Measurements from ENCODE around the gene PNPLA8.
A peak's percentile ranks its signal among the peaks of the same experiment; 100 is the strongest.
"Not testable (repeated sequence)": the region's sequence is repeated elsewhere in the genome, so short reads cannot be mapped to it uniquely, and the experiment has no call there.

PNPLA8 gene

DNA sequence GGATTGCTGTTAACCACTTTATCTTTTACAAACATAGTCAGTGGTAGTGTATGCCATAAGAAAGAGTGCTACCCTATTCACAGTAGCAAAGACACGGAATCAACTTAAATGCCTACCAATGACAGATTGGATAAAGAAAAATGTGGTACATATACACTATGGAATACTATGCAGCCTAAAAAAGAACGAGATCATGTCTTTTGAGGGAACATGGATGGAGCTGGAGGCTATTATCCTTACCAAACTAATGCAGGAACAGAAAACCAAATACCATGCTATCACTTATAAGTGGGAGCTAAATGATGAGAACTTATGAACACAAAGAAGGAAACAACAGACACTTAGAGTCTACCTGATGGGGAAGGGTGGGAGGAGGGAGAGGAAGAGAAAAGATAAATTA lies 59.6 kb downstream of the PNPLA8 start:
- not testable (repeated sequence) for H3K9me3 ChIP-seq (ENCODE audit: insufficient read depth, low read depth, low read length); H3K27me3 ChIP-seq (ENCODE audit: insufficient read depth, low read length); H3K27ac ChIP-seq (ENCODE audit: low read length); H3K36me3 ChIP-seq (ENCODE audit: insufficient read depth, low read depth, low read length); H3K4me3 ChIP-seq (ENCODE audit: low read length); H3K4me1 ChIP-seq (ENCODE audit: insufficient read depth, low read length); H3K9ac ChIP-seq (ENCODE audit: low read depth, low read length)

DNA sequence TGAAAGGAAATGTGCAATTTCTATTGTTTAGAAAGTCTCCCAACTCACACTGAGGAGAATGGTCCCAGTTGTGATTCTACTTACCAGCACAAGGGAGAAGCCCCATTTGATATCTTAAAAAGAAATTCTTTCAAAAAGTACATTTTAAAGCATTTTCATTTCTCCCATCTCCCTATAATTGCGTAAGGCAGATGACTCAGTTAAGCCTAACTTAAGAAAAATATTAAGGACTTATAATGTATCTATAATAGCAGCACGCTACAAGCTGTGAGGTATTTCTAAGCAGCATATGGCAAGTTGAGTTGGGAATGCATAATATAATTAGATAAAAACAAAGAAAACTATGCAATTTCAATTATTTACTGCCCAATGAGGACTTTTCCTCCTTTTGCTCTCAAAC lies 61.2 kb downstream of the PNPLA8 start:
- Histone ChIP-seq H3K36me3 (ENCODE audit: insufficient read depth, low read depth, low read length) (no peaks in the 10 kb centered on the region), H3K9me3 (ENCODE audit: insufficient read depth, low read depth, low read length) (no peaks in the 10 kb centered on the region), H3K27me3 (ENCODE audit: insufficient read depth, low read length) (no peaks in the 10 kb centered on the region), H3K4me3 (ENCODE audit: low read length) (no peak overlapping the region), H3K27ac (ENCODE audit: low read length) (no peak overlapping the region), H3K4me1 (ENCODE audit: insufficient read depth, low read length) (no peaks in the 10 kb centered on the region), H3K9ac (ENCODE audit: low read depth, low read length) (no peak overlapping the region)

DNA sequence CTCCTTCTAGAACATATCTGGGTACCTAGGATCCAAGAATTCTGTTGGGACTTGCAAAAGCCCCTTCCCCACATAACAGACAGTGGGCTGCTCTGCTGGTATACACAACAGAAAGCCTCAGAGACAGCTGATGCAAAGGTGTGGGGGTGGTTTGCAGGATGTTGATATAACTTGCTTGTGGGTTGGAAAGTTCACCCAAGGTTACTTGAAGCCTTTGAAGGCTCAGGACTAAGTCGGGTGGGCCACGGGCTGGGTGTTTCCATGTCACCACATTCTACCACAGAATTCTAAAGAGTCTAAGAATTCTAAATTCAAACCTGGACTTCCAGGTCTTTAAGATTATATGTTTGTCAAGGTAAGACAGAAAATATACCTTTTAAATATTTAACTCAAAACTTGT lies 62.3 kb downstream of the PNPLA8 start:
- Histone ChIP-seq H3K9me3 (ENCODE audit: insufficient read depth, low read depth, low read length) (no peaks in the 10 kb centered on the region), H3K9ac (ENCODE audit: low read depth, low read length) (no peak overlapping the region), H3K27me3 (ENCODE audit: insufficient read depth, low read length) (peaks cover 3% of the 10 kb centered on the region), H3K36me3 (ENCODE audit: insufficient read depth, low read depth, low read length) (no peaks in the 10 kb centered on the region), H3K4me1 (ENCODE audit: insufficient read depth, low read length) (no peaks in the 10 kb centered on the region), H3K27ac (ENCODE audit: low read length) (no peak overlapping the region), H3K4me3 (ENCODE audit: low read length) (no peak overlapping the region)

DNA sequence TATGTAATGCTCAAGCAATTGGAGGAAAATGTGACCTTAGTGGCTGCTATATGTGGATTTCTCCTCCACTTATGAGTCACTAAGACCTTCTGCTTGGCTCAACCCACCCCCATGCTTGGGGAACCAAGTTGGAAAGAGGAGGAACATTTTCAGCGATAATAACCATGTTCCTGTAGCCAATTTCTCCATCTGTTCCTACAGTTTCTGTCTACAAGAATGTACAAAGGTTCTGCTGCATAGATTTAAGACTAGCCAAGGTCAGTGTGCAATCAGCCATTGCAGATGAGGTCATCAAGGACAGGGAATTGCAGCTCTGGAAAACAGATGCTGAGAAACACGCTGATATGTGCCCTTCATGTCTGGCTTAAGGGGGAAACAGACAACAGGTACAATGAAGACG lies 64.1 kb downstream of the PNPLA8 start:
- H3K9me3 ChIP-seq (ENCODE audit: insufficient read depth, low read depth, low read length): no peaks in the 10 kb centered on the region
- no peaks in the 10 kb centered on the region for H3K36me3 ChIP-seq (ENCODE audit: insufficient read depth, low read depth, low read length)
- no peaks in the 10 kb centered on the region for H3K4me1 ChIP-seq (ENCODE audit: insufficient read depth, low read length)
- H3K4me3 ChIP-seq (ENCODE audit: low read length): no peak overlapping the region
- peaks cover 21% of the 10 kb centered on the region for H3K27me3 ChIP-seq (ENCODE audit: insufficient read depth, low read length)
- H3K27ac ChIP-seq (ENCODE audit: low read length): no peak overlapping the region
- no peak overlapping the region for H3K9ac ChIP-seq (ENCODE audit: low read depth, low read length)

DNA sequence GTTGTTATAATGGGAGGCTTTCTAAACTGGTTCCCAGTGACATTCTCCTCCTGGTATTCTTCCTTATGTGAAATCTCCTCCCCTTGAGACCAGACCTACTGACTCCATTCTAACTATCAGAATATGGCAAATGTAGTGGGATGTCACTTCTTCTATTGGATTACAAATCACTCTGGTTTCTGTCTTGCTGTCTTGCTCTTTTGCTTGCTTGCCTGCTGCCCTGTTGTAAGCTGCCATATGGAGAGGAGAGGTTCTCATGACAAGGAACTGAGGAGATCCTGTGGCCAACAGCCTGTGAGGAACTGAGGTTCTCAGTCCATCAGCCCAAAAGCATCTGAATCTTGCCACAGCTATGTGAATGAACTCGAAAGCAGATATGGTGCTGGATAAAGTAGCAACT lies 65.0 kb downstream of the PNPLA8 start:
- no peaks in the 10 kb centered on the region for H3K4me1 ChIP-seq (ENCODE audit: insufficient read depth, low read length)
- no peaks in the 10 kb centered on the region for H3K36me3 ChIP-seq (ENCODE audit: insufficient read depth, low read depth, low read length)
- no peaks in the 10 kb centered on the region for H3K9me3 ChIP-seq (ENCODE audit: insufficient read depth, low read depth, low read length)
- no peak overlapping the region for H3K4me3 ChIP-seq (ENCODE audit: low read length)
- H3K9ac ChIP-seq (ENCODE audit: low read depth, low read length): no peak overlapping the region
- H3K27me3 ChIP-seq (ENCODE audit: insufficient read depth, low read length): peaks cover 25% of the 10 kb centered on the region
- no peak overlapping the region for H3K27ac ChIP-seq (ENCODE audit: low read length)

DNA sequence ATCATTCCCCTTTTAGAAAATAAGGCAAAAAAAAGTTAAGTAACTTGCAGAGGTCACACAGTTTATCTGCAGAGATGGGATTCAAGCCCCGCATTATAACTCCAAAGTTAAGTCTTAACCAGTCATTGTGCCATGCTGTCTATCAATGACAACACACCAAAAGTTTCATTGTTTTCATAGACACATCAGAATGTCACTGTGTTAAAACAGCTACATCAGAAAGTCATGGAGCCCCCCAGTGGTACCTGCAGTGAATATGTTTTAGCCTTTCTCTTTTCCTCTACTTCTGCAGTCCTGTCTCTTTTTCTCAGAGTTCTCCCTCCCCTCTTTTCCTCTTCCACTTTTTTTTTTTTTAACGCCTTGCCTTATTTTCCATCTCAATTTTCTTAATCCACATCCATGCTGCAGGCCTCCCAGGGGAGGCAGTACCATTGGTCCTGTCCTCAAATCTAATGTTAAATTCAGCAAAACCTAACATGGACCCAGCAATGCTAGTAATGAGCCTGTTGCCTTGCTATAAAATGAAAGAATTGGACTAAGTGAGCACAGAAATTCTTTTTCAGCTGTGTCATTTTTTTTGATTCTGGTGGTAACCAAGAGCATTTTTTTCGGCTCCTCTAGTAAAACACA lies 65.9 kb downstream of the PNPLA8 start:
- Histone ChIP-seq H3K9me3 (ENCODE audit: insufficient read depth, low read depth, low read length) (no peaks in the 10 kb centered on the region), H3K4me3 (ENCODE audit: low read length) (no peak overlapping the region), H3K27ac (ENCODE audit: low read length) (no peak overlapping the region), H3K27me3 (ENCODE audit: insufficient read depth, low read length) (peaks cover 34% of the 10 kb centered on the region), H3K36me3 (ENCODE audit: insufficient read depth, low read depth, low read length) (no peaks in the 10 kb centered on the region), H3K9ac (ENCODE audit: low read depth, low read length) (no peak overlapping the region), H3K4me1 (ENCODE audit: insufficient read depth, low read length) (no peaks in the 10 kb centered on the region)

DNA sequence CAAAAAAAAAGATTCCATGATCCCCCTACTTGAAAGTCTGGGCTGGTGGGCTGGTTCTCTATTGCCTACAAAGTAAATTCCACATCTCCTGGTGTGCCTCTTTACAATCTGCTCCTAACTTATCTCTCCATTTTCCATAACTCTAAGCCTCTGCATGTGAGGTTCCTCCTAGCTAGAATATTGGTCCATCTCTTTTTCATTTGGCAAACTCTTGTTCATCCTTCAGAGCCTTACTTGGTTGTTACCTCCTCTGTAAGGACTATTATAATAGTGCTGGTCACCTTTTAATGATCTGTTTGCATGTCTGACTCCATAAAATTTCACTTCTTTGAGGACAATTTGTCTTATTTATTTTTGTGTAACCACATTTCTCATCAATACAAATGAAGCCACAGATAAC lies 68.1 kb downstream of the PNPLA8 start:
- H3K9ac ChIP-seq (ENCODE audit: low read depth, low read length): no peak overlapping the region
- H3K4me1 ChIP-seq (ENCODE audit: insufficient read depth, low read length): peaks cover 7% of the 10 kb centered on the region
- H3K4me3 ChIP-seq (ENCODE audit: low read length): no peak overlapping the region
- peaks cover 56% of the 10 kb centered on the region for H3K27me3 ChIP-seq (ENCODE audit: insufficient read depth, low read length)
- H3K9me3 ChIP-seq (ENCODE audit: insufficient read depth, low read depth, low read length): no peaks in the 10 kb centered on the region
- no peak overlapping the region for H3K27ac ChIP-seq (ENCODE audit: low read length)
- no peaks in the 10 kb centered on the region for H3K36me3 ChIP-seq (ENCODE audit: insufficient read depth, low read depth, low read length)

DNA sequence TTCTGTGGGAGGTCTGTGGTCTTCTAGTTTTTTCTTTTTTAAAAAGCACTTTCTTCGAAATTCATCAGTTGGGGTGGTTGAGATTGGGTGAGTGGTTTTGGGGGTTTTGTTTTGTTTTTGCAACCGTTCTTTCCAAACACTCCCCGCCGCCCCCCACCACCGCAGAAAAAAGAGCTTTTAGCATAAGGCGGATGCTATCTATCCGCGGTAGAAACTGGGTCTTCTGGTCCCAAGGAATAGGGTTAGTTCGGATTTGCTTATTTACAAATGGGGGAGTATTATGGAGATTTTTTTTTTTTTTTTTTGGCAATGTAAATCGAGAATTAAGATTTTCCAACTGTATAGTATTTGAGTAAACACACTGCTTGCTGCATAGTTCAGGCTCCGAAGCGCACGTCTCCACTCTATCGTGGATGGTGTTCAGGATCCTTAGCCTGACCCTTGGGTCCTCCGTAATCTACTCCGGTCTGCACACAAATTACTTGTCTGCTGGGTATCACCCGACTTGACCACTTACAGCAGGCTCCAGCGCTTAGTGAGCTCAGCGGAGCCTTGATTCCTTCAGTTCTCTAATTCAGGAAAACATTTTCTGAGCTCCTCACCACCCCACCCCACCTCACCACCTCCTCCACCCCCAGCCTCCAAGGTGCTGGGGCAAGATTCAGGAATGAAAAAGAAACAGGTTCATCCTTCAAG lies 68.9 kb downstream of the PNPLA8 start:
- Histone ChIP-seq H3K4me1 (ENCODE audit: insufficient read depth, low read length) (peaks cover 7% of the 10 kb centered on the region), H3K27ac (ENCODE audit: low read length) (no peak overlapping the region), H3K27me3 (ENCODE audit: insufficient read depth, low read length) (peaks cover 56% of the 10 kb centered on the region), H3K4me3 (ENCODE audit: low read length) (peak overlapping the region; percentile 81), H3K9me3 (ENCODE audit: insufficient read depth, low read depth, low read length) (no peaks in the 10 kb centered on the region), H3K9ac (ENCODE audit: low read depth, low read length) (peak overlapping the region; percentile 69; the same call in 1 of the 2 replicates), H3K36me3 (ENCODE audit: insufficient read depth, low read depth, low read length) (no peaks in the 10 kb centered on the region)

DNA sequence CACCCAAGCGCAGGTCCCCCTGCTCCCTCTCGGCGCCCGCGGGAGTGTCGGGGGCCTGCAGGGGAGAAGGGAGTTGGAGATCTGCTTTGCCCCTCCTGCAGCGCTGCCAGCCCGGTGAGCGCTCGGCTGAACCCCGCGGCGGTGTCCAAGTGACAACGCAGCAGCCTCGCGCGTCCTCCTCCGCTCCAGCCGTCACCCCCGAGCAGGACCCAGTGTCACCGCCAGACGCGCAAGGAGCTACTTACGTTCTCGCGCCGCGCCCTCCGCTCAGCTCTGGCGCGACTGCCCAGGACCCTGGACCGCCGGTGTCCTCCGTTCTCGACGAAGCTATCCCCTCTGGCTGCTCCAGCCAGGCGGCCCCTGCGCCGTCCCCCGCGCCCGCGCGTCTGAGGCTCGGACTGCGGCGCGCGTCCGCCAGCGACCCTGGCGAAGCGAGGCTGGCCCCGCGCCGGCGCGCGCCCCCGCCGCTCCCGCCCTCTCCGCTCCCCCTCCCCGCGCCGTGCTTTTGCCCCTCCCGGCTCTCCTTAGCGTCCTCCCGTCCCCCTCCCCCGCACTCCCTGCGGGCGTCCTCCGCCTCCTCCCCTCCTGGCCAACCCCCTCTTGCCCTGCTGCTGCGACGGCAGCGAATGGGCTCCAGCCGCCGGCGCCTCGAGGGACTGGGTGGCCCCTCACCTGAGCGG lies 69.8 kb downstream of the PNPLA8 start, which contains the start of gene NRCAM:
Gene NRCAM (minus strand): TSS at position 439 of the 680 bp plus-strand sequence. CDS start 216,372 bp downstream, outside the sequence.
- H3K9ac ChIP-seq (ENCODE audit: low read depth, low read length): peak within 1 kb of the TSS; percentile 69; the same call in 1 of the 2 replicates
- no peaks in the 10 kb centered on the region for H3K9me3 ChIP-seq (ENCODE audit: insufficient read depth, low read depth, low read length)
- peak within 1 kb of the TSS; percentile 81 for H3K4me3 ChIP-seq (ENCODE audit: low read length)
- peaks cover 7% of the 10 kb centered on the region for H3K4me1 ChIP-seq (ENCODE audit: insufficient read depth, low read length)
- H3K27ac ChIP-seq (ENCODE audit: low read length): no peak within 1 kb of the TSS
- peaks cover 56% of the 10 kb centered on the region for H3K27me3 ChIP-seq (ENCODE audit: insufficient read depth, low read length)
- H3K36me3 ChIP-seq (ENCODE audit: insufficient read depth, low read depth, low read length): no peaks in the 10 kb centered on the region

DNA sequence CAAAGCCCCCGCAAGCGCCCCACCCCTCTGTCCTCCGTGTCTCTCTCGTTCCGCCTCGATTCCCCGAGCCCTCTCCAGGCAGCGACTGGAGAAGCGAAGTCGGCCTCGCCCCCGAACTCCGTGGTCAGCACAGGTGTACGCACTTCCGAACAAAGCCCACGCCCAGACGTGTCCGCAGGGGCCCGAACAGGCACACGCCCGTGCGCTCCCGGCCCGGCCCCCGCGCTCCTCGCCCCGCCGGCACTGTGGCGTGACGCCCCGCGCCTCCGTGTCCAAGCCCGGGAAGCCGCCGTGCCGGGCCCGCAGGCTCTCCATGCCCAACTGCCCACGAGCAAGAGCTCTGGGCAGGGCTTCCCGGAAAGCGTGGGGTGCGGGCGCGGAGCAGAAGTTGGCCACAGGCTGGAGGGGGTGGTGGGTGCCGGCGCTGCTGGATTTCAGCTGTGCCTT lies 70.4 kb downstream of the PNPLA8 start:
- Histone ChIP-seq H3K27me3 (ENCODE audit: insufficient read depth, low read length) (peaks cover 56% of the 10 kb centered on the region), H3K36me3 (ENCODE audit: insufficient read depth, low read depth, low read length) (no peaks in the 10 kb centered on the region), H3K9ac (ENCODE audit: low read depth, low read length) (peak overlapping the region; percentile 26; the same call in 1 of the 2 replicates), H3K27ac (ENCODE audit: low read length) (no peak overlapping the region), H3K9me3 (ENCODE audit: insufficient read depth, low read depth, low read length) (no peaks in the 10 kb centered on the region), H3K4me3 (ENCODE audit: low read length) (peak overlapping the region; percentile 81), H3K4me1 (ENCODE audit: insufficient read depth, low read length) (peaks cover 7% of the 10 kb centered on the region)

DNA sequence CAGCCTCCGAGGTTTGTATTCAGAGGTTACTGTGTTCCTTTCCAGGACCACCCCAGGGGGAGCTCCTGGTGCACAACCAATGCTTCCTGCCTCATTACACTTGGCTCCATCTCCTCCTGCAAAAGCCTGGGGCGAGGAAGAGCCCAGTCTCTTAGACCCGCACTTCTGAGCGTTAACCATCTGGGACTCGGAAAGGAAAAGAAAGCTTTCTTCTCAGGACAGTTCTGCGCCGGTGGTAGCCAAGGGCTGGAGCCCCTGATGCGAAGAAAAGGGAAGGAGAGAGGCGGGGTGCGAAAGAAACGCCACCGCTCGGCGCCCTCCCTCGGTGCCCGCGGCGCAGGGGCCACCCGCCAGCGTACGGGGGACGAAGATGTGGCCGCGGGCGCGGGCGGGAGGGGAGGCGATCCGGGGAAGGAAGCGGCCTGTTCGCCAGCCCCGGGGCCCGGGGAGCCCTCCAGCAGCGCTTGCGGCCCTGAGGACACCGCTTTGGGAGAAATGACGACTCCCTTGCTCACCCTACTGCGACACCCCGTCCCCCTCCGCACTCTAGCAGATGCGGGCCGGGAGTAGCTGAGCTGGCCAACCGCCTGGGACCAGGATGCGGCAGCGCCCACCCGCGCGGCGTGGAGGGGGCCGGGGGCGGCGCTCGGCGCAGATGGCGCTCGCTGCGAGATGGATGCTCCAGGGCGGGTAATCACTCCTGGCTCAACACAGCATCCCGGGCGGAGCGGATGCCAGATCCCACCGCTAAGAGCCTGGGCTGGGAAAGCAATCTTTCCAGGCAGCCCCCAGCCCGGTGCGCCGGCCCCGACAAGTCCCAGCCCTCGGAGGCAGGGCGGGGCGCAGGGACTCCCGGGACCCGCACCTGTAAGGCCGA lies 71.0 kb downstream of the PNPLA8 start:
- Histone ChIP-seq H3K36me3 (ENCODE audit: insufficient read depth, low read depth, low read length) (no peaks in the 10 kb centered on the region), H3K9ac (ENCODE audit: low read depth, low read length) (peak overlapping the region; percentile 1; the same call in 1 of the 2 replicates), H3K4me1 (ENCODE audit: insufficient read depth, low read length) (peaks cover 7% of the 10 kb centered on the region), H3K27ac (ENCODE audit: low read length) (no peak overlapping the region), H3K9me3 (ENCODE audit: insufficient read depth, low read depth, low read length) (no peaks in the 10 kb centered on the region), H3K27me3 (ENCODE audit: insufficient read depth, low read length) (peaks cover 56% of the 10 kb centered on the region), H3K4me3 (ENCODE audit: low read length) (peak overlapping the region; percentile 81)

Data from iPS-20b (cell line).